ENCODE measurements around the gene ACBD4.

ACBD4 gene

DNA sequence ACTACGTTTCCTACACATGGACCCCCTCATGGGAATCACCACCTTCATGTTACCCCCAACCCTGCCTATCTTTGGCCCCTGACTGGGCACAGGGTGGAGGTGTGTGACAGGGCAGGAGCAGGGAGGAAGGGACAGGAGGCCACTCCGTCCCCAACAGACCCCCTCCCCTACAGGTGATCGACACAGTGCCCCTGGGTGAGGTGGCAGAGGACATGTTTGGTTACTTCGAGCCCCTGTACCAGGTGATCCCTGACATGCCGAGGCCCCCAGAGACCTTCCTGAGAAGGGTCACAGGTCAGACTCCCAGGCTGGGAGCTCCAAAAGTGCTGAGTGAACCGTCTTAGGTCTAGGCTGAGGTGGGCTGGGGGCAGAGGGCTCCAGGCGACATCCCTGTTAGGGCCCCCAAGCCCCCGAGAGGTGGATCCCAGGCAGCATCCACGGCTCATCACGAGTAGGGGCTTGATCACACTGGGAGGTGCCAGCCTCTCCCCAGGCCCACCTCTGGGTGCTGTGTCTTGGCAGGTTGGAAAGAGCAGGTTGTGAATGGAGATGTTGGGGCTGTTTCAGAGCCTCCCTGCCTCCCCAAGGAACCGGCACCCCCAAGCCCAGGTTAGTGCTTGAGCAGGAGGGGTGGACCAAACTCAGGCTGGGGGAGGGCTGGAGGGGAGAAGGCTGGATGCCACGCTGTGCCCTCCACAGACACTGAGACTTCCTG, 1.5 kb downstream of the ACBD4 start:
- DNase-seq (ENCODE audit: low read depth in 2 of 2) = no peak

DNA sequence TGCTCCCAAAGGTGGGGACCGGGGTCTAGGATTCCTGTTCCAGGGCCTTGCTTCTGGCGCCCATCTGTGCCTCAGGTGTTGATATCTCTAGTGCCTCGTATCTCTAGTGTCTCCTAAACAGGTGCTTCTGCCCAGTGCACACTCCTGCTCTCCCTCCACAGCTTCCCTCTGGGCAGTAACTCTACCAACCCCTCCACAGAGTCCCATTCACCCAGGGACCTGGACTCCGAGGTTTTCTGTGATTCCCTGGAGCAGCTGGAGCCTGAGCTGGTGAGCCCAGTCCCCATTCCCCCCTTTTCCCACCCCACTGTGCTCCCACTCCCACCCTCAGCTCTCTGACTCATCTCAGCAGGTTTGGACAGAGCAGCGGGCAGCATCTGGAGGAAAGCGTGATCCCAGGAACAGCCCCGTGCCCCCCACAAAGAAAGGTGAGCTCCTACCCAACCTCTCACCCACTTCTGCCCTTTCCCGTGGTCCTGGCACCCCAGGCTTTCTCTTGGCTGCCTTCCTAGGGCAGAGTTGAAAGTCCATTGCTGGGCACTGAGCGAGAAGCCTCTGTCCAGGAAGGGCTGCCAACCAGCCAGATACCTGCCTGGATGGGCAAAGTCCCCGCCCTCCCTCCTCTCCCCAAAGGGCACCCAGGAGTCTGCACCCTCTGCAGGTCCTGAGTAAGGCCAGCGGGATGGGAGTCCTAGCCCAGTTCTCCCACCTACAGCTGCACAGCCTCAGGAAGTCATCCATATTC, 2.2 kb downstream of the ACBD4 start:
- no peak for DNase-seq (ENCODE audit: low read depth in 2 of 2)

DNA sequence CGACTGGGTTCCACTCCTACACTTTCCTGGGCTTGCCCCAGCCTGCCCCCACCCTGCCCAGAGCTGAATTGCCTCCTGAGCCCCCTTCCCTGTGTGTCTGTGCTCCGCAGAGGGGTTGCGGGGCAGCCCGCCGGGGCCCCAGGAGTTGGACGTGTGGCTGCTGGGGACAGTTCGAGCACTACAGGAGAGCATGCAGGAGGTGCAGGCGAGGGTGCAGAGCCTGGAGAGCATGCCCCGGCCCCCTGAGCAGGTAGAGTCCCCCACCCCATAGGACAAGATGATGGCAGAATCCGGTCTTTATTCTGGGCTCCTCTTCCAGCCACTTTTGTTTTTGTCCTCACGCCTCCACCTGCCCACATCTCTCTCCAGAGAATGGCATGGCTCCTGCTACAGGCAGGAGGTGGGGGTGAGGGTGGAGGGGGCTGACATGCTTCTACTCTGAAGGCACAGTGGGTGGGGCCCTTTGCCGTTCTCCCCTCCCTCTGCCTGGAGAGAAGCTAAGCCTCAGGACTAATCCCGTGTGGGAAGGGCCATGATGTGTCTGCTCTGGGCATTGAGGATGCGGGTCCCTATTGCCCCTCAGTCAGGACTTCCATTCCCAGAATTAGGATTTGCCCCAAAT, 3.5 kb downstream of the ACBD4 start:
- DNase-seq (ENCODE audit: low read depth in 2 of 2) = no peak

DNA sequence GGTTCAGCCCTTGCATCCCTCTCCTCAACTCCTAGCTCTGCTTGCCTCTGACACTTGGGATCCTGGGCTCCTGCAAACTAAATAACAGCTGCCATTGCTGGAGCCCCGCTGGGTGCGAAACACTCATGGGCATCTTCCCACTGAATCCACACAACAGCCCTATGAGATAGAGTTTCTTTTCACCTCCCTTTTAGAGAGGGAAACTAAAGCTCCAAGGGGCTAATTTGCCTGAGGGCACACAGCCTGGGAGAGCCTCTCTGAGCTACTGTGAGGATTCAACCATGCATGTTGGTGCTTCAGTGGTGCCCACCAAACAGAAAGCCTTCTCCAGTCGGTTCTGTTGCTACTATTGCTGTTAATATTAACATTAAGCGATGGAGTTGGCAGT, 4.0 kb downstream of the ACBD4 start:
- no peak for DNase-seq (ENCODE audit: low read depth in 2 of 2)

DNA sequence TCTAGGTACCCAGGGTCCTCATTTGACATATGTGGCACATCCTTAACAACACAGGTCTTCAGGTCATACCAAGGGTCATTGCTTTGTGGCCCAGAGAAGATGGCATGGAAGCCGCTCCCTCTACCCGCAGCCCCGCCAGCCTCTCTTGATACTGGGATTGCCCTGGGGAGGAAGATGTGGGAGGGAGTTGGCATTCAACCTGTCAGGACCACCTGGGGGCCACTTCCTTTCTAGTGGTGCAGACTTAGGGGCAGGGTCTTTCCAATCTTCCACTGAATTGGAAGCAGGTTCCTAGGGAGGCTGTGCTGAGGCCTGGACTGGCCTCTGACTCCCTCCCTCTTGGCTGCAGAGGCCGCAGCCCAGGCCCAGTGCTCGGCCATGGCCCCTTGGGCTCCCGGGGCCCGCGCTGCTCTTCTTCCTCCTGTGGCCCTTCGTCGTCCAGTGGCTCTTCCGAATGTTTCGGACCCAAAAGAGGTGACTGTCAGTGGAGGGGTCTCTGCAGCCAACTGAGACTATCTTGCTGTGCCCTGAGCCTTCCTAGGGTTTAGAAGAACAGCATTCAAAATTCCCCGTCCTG, 7.7 kb downstream of the ACBD4 start:
- no peak for DNase-seq (ENCODE audit: low read depth in 2 of 2)

DNA sequence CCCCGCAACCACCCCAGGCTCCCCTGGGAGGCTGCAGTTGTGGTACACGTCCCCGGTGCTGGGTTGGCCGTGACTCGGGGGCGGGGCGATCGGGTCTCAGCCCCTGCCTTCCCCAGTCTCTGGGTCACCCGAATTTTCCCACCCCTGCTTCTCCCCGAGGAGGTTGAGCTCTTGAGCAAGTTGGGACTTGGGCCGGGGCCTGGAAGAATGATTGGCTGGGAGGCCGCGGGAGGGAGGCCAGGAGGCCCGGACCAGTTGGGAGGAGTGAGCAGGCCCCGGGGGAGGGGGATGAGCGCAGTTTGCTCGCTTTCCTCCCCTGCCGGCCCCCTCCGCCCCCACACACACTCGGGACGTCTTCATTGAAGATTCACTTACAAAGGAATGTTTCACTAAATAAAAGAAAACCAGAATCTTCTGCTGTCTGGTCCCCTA, 8.3 kb downstream of the ACBD4 start:
- no peak for DNase-seq (ENCODE audit: low read depth in 2 of 2)

DNA sequence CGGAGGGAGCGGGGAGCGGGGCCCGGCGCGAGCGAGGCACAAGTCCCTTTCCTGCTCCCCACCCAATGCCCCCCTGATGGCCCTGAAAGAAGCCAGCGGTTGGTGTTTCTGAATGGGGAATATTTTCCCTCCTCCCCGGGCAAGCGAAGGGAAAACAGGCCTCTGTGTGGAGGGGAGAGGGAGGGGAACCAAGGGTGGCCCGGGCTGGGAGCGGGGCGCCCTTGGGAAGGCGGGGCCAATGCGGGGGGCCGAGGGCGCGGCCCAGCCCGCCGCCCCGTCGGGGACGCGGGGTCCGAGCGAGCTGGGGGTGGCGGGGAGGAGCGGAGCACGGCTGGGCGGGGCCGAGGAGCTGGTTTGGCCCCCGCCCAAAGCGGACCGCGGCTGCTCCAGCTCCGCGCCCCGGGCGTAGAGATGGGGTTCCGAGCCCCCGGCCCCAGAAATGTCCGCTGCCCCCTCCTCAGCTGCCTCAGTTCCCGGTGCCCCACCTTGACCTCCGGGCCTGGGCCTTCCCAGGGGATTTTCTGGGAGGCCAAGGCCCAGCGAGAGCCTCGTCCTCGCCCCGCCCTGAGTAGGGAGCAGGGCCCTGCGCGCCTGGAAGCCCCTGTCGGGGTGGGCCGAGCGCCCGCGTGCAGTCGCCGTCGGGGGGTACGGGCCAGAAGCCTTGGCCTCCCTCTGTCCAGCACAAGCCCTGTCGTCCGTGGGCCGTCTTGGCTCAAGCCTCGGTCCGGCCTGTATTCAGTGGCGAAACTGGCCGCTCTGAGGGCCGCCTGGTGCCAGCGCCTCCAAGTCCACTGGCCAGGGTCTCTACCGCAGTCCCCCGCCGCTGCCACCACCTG, 8.9 kb downstream of the ACBD4 start:
- peak in 1 of 2 experiments; percentile 22 for DNase-seq (ENCODE audit: low read depth in 2 of 2)

DNA sequence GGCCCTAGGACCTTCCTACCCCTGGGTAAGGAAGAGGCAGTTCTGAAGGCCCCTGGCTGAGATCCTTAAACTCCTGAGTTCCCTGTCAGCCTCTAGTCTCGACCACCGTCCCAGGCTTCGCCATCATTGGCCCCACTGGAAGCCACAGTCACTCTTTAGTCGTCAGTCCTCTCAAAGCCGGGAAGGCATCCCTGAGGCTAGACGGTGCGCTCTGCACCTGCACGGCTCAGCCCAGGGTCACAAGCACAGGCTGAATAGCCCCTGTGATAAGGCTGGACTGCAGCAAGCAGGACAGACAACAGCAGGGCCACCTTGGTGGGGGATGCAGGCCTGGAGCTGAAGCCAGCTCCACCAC, 9.5 kb downstream of the ACBD4 start:
- no peak for DNase-seq (ENCODE audit: low read depth in 2 of 2)

DNA sequence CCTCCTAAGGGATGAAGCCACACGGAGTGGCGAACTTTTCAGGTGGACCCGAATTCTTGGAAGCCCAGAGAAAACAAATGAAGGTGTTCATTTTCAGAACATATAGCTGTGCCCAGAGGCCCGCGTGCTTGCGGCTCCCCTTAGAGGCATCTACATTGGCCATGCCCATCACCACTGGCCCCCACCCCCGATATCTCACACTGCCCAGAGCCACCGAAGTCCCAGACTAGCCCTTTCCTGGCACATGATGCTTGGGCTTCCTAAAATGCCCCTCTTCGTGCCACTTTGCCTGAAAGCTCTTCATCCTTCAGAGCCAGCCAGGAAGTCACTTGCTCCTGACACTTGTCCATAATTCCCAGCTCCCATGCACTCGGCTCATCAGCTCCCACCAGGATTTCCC, 10.7 kb downstream of the ACBD4 start:
- no peak for DNase-seq (ENCODE audit: low read depth in 2 of 2)

DNA sequence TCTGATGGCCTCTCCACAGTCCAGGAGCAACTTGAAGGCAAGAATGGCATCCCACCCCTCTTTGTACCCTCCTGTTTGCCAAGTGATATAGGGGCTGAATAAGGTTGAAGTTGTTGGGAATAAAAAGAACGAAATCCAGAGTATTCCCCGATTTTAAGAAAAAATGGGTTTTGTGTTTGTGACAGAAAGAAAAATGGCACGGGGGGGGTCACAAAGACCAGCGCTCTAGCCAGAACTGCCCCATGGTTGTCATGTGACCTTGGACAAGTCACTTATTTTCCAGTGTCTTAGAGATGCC, 11.1 kb downstream of the ACBD4 start:
- no peak for DNase-seq (ENCODE audit: low read depth in 2 of 2)

DNA sequence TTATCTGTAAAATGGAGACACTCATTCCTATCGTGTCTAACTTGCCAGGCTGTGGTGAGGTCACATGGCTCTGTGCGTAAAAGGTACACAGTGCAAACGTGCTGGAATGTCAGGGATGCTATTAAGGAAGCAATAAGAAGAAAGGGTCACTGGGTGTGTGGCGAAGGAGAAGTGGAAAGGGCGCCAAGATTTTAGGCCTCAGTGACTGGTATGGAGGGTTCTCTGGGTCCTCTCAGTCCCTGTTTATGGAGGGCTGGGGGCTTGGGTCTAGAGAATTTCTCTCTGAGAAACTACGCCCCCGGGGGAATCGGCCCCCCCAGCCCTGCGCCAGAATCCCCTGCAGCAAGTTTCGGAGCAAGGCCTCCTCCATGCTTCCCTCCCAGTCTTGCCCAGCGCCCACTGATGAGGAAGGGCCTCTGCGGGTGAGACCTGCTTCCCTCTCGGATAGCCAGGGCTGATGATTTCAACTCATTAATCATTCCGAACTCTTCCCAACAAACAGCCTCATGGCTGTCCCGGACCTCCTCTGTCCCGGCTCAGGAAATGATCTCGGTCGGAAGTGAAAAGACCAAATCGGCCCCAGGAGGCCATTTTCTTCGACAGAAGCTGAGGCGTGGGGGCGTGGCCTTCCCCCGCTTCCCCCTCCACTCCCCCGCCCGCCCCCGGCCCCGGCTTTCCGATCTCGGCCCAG, 11.5 kb downstream of the ACBD4 start:
- peak in 1 of 2 experiments; percentile 43 for DNase-seq (ENCODE audit: low read depth in 2 of 2)

DNA sequence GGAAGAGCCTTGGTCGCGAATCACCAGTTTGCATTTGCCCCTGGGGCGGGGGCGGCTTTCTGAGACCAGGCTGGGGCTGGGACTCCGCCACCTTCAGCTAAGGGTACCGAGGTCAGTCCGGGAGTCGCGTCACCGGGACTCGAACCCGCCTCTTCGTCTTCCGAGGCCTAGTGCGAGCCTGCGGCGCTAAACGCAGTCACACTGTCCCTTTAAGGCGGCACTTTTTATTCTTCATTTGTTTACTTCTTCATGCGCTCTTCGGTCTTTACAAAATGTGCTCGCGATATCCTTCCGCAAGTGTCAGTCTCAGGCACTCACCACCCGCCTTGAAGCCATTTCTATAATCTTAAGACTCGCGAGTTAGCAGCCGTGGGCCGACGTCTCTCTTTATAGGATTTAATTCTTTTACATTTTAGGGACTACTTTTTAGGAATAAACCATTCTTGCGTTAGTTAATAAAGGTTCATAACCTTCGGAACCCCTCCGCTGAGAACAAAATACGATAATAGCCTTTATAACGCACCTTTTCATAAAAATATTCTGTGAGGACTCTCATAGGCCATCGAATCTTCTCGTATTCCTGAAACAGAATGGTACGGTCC, 12.2 kb downstream of the ACBD4 start:
- peak; percentile 61 to 70 for DNase-seq (ENCODE audit: low read depth in 2 of 2)

DNA sequence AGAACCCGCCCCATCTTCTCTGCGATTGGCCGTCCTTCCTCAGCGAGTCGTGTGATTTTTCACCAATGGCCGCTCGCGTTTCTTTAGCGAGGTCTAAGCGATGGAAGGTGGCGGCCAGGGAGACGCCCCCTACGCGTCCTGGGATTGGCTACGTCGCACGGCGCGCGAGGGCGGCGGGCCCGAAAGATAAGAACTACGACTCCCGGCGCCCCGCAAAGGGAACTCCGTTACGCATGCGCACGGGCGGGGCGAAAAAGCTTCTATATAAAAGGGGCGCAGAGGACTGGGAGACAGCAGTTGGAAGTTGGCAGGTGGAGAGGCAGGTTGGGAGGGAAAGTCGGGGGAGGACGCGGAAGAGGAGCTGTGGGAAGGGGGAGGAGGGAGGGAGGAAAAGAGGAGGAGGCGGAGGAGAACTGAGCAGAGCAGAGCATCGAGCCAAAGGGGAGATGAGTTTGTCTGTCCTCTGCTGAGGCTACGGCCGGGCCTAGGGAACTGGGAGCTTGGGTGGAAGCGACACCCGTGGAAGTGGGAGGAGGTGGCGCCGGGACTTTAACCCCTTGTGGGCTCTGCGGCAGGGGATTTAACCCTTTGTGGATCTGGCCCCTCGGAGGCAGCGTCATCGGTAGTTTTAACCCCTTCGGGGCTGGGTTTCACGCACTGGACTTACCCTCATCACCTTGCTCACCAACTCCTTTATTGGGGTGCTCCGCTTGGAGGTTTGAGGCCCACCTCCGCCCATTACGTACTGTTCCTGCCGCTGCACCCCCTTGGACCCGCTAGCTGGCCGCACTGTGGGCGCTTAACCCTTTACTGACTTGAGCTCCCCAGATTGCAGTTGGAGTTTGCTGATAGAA, 12.9 kb downstream of the ACBD4 start, which contains the start of gene HEXIM1:
HEXIM1 (plus strand) TSS at position 293 of the 854 bp plus-strand sequence. CDS start 716 bp downstream, outside the sequence.
- DNase-seq (ENCODE audit: low read depth in 2 of 2) = peak; percentile 97 to 99

DNA sequence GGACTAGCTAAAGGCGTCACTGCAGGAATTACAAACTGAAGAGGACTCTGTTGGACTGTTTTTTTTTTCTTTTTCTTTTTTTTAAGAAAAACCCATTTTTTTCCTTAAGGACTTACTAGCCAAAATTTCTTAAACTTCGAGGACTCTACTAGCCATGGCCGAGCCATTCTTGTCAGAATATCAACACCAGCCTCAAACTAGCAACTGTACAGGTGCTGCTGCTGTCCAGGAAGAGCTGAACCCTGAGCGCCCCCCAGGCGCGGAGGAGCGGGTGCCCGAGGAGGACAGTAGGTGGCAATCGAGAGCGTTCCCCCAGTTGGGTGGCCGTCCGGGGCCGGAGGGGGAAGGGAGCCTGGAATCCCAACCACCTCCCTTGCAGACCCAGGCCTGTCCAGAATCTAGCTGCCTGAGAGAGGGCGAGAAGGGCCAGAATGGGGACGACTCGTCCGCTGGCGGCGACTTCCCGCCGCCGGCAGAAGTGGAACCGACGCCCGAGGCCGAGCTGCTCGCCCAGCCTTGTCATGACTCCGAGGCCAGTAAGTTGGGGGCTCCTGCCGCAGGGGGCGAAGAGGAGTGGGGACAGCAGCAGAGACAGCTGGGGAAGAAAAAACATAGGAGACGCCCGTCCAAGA, 13.7 kb downstream of the ACBD4 start:
- DNase-seq (ENCODE audit: low read depth in 2 of 2) = peak in 1 of 2 experiments; percentile 68

DNA sequence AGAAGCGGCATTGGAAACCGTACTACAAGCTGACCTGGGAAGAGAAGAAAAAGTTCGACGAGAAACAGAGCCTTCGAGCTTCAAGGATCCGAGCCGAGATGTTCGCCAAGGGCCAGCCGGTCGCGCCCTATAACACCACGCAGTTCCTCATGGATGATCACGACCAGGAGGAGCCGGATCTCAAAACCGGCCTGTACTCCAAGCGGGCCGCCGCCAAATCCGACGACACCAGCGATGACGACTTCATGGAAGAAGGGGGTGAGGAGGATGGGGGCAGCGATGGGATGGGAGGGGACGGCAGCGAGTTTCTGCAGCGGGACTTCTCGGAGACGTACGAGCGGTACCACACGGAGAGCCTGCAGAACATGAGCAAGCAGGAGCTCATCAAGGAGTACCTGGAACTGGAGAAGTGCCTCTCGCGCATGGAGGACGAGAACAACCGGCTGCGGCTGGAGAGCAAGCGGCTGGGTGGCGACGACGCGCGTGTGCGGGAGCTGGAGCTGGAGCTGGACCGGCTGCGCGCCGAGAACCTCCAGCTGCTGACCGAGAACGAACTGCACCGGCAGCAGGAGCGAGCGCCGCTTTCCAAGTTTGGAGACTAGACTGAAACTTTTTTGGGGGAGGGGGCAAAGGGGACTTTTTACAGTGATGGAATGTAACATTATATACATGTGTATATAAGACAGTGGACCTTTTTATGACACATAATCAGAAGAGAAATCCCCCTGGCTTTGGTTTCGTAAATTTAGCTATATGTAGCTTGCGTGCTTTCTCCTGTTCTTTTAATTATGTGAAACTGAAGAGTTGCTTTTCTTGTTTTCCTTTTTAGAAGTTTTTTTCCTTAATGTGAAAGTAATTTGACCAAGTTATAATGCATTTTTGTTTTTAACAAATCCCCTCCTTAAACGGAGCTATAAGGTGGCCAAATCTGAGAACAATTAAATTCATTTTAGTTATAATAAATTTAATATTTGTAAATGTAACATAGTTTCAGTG, 14.5 kb downstream of the ACBD4 start:
- peak in 1 of 2 experiments; percentile 38 for DNase-seq (ENCODE audit: low read depth in 2 of 2)

DNA sequence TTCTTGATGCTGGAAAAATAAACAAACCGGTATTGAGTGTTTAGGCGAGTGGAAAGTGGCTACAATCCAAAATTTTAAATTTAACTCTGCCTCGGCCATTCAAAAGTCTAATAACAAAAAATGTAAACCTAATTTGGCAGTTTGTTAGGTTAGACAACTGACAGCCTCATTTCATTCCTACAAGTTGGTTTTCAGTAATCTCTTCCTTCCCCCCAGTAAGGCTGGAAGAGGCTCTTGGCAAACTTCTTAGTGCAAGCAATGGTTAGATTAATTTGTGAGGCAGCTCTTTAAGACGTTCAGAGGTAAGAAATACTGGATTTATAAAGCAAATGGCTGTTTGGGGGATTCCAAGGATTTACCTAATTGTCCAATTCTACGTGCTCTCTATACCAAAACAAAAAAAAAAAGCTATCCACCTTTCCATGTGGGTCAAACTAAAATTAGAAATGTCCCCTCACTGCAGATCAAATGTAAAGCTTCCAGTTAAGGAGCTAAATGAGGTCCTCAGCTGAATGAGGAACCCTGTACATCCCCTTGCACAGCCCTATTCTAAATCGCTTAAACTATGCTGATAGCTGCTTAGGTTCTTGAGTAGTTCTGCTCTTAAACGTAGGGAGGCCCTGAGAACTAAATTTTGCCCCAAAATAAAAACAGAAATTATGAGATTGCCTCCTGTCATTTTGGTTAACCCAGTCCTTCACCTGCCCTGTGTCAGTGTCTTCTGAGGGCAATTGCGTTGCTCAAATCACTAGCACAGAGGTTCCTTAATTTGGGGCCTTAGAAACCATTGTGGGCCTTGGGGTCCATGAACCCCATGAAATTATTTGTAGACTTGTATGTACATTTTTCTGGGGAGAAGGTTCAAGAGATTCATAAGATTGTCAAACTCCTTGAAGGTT, 15.7 kb downstream of the ACBD4 start:
- no peak for DNase-seq (ENCODE audit: low read depth in 2 of 2)

DNA sequence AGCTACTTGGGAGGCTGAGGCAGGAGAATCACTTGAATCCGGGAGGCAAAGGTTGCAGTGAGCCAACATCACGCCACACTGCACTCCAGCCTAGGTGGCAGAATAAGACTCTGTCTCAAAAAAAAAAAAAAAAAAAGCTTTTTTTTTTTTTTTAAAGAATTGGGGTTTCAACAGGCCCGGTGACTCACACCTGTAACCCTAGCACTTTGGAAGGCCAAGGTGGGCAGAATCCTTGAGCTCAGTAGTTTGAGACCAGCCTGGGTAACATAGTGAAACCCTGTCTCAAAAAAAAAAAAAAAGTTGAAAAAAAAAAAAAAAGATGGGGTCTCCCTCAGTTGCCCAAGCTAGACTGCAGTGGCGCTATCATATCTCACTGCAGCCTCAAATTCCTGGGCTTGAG, 19.5 kb downstream of the ACBD4 start:
- DNase-seq (ENCODE audit: low read depth in 2 of 2) = no peak
